C4-2B (cell line): ENCODE data around the gene FUS.

Experiments
- H3K27ac ChIP-seq: fragments of 450-650 bp; 2 replicates; pipeline ENCODE4 v1.5.1; 2017
- CTCF ChIP-seq: fragments of 450-650 bp; conservative IDR thresholded peaks from 2 replicates; pipeline ENCODE4 v1.5.1; 2017; ENCODE audit warnings: mild to moderate bottlenecking
- ZFX ChIP-seq: fragments of 450-650 bp; IDR thresholded peaks from 2 replicates; pipeline ENCODE4 v1.6.1; 2017

Gene FUS

GRCh38 chr16:31179747-31180459, at the start of gene FUS:
Gene FUS (plus strand): TSS chr16:31180139. CDS start chr16:31180215, 76 bp downstream.
- H3K27ac ChIP-seq: peak within 1 kb of the TSS; percentile 93
- no peak for TF ChIP-seq ZFX
- TF ChIP-seq CTCF: no peak

- H3K27ac ChIP-seq: peak overlapping the region; percentile 71
Measured at GRCh38 chr16:31130336-31130891, 49.5 kb upstream of the FUS start.

GRCh38 chr16:31130899-31131298, 49.0 kb upstream of the FUS start:
- peak overlapping the region; percentile 71 for H3K27ac ChIP-seq
- TF ChIP-seq ZFX: no peak
- no peak for TF ChIP-seq CTCF

More at GRCh38 chr16:31130336-31130891, 49.5 kb upstream of the FUS start:
- TF ChIP-seq CTCF (no peak), ZFX (no peak)

GRCh38 chr16:31131416-31131815, 48.5 kb upstream of the FUS start:
- peak overlapping the region; percentile 71 for H3K27ac ChIP-seq
- TF ChIP-seq ZFX (no peak), CTCF (no peak)

- TF ChIP-seq CTCF (no peak), ZFX (no peak)
- peak overlapping the region; percentile 71 for H3K27ac ChIP-seq
Measured at GRCh38 chr16:31131841-31132271, 48.1 kb upstream of the FUS start.

GRCh38 chr16:31132303-31132979, 47.5 kb upstream of the FUS start:
- no peak for TF ChIP-seq ZFX
- no peak for TF ChIP-seq CTCF
- H3K27ac ChIP-seq: no peak overlapping the region; the same call in 1 of the 2 replicates

- H3K27ac ChIP-seq: no peak overlapping the region
- no peak for TF ChIP-seq CTCF
- no peak for TF ChIP-seq ZFX
Measured at GRCh38 chr16:31133046-31133501, 46.9 kb upstream of the FUS start.
